Activated T-cell treated with anti-CD3 and anti-CD28 coated beads, Interleukin-2, amount 50 U/mL, for 1 hour (primary cell): ENCODE results near the gene TMEM151B.
A peak's percentile ranks its signal among the peaks of the same experiment; 100 is the strongest.

ENCODE experiments used
- DNase-seq: peaks from one replicate; pipeline ENCODE4 v3.0.0-alpha.2; 2020

Gene TMEM151B

GRCh38 chr6:44285552-44286284 lies 15.5 kb downstream of the TMEM151B start:
- no peak for DNase-seq

DNA sequence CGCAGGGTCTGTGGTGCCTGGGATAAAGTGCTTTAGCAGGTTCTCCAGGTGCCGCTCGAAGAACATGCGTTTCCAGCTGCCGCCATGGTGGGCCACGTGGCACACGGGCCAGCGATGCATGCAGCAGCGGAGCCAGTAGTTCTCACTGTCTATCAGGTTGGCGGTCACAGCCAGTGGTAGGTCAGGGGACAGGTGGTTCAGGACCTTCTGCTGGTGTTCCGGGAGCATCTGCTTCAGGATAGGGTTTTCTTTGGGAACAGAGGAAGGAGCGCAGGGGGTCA lies 16.0 kb downstream of the TMEM151B start:
- no peak for DNase-seq

DNA sequence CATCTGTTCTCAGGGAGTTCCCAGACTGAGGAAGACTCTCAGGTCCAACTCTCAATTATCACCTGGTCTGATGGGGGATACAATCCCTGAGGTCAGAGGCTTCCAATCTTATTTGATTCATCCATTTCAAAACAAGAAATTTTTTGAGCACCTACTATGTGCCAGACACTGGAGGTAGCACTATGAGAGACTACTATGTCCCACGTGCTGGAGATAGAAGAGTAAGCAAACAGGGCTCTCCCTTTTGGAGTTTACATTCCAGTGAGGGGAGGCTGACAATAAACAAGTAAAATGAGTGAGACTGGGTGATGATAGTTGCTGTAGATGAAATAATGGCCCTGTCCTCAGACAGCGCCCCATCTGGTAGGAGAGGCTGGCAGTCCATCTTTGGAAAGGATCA lies 16.5 kb downstream of the TMEM151B start:
- DNase-seq = no peak

GRCh38 chr6:44289726-44290260 lies 19.5 kb downstream of the TMEM151B start:
- no peak for DNase-seq

DNA sequence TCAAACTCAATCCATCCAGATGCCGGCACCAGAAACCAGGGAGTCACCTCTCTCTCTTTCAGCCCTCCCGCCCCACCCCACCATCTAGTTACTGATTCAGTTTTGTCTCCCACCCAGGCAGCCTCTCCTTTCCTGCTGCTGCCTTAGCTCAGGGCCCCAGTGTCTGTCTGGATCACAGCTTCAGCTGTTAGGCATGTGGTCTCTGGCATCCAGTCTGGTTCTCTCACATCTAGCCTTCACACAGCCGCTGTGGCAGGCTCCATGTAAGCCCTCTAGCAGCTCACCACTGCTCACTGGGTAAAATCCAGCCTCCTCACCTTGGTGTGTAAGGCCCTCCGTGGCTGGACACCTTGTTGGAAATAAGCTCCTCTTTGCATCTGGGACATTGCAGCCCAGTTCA lies 21.6 kb downstream of the TMEM151B start:
- DNase-seq = no peak

DNA sequence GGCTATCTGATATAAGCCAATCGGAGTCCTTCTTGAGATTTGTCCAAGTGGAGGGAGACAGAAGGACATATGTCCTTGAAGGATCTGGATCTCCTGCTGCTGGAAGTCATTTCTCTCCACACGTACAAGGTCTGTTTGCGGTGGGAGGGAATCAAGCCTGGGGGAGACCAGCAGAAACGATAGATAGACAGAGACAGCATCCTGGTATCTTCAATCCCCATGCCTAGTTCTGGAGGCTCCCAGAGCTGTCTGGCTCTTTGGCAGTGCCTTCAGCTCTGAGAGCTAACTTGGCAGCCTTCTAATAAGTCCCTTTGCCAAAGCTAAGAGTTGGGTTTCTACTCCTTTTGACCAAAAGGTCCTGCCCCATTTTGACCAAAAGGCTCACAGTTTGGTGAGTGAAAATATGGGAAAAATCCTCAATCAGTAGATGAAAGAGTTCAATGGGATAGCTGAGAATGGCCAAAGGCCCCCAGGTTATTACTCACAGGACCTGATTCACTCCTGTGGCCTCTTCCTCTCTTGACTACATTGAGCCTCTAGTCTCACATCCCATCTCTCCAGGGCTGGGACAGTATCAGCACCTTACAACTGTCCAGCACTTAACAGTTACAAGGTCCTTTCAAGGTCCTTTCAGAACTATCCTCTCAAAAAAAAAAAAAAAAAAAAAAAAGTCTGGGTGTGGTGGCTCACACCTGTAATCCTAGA lies 22.6 kb downstream of the TMEM151B start:
- no peak for DNase-seq

- DNase-seq = no peak
These were observed 24.9 kb downstream of the TMEM151B start for GRCh38 chr6:44294832-44295791.

- peak; percentile 64 for DNase-seq
These were observed 27.1 kb downstream of the TMEM151B start for GRCh38 chr6:44297063-44298038.

DNA sequence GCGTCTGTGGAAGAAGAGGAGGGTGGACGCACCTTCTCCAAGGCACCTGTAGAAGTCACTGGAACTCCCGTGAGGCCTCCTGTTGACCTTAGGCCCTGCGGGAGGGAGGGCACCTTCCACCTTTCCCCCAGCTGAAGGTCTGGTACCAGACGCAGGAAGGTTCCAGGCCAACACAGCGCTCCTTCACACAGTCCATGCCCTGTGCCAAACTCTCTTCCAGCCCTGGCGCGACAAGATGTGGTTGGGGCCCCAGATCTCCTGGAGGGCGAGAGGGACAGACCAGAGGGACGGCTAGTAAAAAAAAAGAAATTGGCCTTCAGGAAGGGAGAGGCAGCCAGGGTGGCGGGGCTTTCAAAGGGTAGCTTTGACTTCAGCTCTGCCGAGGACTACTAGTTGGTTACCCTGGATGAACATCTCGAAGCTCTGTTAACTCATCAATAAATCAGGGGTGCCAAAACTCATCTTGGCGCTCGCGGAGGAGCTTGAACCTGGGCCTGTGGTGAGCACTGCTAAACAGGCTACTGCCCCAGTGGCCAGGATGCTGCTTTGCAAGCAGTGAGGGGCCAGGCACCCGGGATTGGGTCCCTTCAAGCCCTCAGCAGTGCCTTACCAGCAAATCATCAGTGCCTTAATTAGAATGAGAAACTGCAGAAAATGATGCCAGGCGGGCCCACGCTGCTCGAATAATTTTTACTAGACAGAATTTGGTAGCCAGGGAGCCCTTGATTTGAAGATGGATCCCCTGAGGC lies 28.0 kb downstream of the TMEM151B start:
- DNase-seq = no peak

DNA sequence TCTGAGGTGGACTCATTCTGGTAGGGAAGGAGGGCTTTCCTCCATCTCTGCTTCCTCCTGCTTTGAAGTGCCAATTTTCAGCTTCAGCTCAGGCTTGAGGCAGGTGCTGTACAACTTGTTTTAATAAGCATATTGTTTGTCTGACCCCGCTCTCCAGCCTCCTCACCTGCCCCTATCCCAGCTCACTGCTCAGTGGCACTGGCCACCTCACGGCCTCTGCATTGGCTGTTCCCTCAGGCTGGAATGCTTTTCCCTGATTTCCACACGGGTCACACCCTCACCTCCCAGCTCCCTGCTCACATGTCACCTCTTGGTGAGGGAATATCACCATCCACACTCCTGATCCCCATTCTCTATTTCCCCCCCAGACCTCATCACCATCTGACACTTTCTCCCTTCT lies 28.6 kb downstream of the TMEM151B start:
- DNase-seq = no peak

DNA sequence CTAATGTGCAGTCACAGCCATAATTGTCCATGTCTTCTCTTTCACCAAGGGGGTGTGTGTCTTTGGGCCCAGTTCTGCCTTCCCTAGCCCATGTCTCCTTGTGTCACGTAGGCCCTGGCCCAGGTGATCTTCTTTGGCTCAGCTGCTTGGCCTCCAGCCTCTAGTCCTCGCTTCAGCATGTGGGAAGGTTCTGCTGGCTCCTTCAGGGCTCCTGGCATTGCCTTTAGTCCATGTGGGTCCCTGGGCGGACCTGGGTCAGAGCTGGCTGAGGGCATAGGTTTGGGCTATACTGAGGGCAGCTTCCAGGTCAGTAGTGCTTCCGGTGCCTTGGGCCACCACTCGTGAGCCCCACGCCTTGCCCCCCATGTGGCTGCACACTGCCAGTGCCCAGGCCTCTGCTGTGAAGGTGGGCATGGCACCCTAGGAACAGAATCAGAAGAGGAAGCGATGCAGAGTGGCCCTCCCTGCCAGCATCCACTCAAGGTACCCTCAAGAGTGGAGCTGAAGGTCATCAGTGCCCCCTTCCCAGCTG lies 30.1 kb downstream of the TMEM151B start:
- DNase-seq = no peak

GRCh38 chr6:44301106-44301505 lies 30.9 kb downstream of the TMEM151B start:
- DNase-seq = no peak

- DNase-seq = no peak
These were observed 31.7 kb downstream of the TMEM151B start for GRCh38 chr6:44301782-44302564.

DNA sequence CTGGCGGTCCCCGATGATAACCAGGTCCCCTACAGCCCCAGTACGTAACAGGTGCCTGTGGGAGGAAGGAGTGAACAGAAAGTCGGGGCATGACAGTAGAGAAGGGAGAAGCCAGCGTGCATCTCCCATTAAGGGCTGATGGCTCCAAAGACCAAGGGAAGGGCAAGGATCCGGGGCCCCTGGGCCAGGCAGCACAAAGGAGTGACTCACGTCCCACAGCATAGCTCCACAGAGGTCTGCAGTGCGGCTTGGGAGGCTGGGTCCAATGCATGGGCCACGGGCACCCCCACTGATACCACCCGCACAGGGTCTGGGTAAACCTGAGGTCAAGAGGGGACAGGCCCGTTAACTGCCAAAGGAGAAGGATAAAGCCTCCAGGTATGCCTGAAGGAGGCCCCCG lies 32.6 kb downstream of the TMEM151B start:
- DNase-seq = no peak

- no peak for DNase-seq
These were observed 33.6 kb downstream of the TMEM151B start for GRCh38 chr6:44303842-44304241.

DNA sequence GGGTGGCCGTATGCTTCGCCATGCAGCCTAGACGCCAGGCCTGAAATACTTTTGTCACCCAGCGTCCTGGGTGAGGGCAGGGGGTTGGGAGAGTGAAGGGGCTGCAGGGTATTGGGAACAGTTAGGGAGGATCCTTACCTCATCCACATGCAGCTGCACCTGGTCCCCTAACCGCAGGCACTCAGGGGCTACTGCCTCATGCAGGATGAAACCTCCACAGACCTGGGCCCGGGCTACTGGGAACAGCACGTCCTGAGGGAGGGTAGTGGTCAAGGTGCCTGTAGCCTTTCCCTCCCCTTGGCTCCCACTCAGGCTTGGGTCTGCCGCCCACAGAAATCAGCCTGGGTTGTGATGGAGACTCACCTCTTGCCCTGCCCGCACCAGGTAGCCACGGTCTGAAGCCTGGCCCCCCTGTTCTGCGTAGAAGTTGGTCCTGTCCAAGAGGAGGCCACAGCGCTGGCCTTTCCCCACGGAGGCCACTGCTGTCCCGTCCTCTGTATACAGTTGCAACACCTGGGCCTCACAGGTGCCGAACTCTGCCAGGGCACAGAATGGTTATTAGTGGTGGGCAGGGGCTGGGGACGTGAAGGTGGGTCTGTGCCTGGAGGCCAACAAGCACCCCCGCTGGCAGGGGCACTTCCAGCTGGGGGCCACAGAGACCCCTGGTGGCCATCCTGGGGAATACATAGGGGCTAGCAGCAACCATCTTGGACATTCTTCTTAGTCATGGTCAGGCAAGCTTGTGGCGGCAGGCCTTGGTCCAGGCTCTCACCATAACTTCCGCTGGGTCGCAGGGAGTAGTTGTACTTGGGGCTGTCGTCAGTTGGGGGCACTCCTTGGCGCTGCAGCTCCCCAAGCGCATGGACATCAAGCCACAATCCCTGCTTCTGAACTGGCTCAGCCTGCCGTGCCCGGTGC lies 34.3 kb downstream of the TMEM151B start:
- peak; percentile 55 for DNase-seq

- DNase-seq = no peak
These were observed 35.0 kb downstream of the TMEM151B start for GRCh38 chr6:44305200-44305725.

DNA sequence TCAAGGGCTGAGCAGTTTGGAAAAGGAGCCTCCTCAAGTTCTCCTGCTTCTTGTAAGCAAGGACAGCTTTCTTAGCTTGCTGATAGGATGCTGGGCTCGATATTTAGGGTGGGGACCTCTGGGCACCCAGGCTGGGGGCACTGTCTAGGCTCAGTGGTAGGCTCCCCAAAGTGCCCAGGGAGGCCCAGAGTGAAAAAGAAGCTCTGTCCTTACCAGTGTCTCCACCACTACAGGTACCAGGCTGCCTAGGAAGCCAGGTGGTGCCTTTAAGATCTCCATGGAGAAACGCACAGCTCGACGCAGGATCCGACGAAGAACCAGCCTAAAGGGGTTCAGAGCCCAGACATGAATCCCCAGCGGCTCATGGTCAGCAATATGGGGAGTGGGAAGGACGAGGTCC lies 36.5 kb downstream of the TMEM151B start:
- DNase-seq = no peak

DNA sequence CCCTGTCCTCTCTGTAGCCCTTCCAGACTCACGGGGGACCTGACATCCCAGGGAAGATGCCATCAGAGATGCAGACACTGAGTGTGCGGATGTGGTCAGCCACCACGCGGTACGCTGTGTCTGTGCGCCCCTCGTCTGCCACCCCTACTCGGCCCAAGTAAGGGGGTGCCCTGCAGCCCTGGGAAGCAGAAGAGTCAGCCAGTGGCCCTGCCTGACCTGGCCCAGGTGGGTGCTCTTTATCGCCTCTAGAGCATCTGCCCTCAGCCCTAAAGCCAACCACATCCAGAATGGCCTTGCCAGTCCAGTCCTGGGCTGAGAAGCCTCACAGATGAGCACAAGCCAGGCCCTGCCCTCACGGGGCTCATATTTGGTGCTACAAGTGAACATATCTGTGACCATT lies 37.0 kb downstream of the TMEM151B start:
- DNase-seq = no peak
